Thyroid gland (tissue), 4 donors: ENCODE data around the gene CDCA4. TPM values are rescaled to one million over a fixed set of nuclear protein-coding genes. Genes with fewer than 3 reads are reported as not detected.
"Not testable (repeated sequence)": the region's sequence is repeated elsewhere in the genome, so short reads cannot be mapped to it uniquely, and the experiment has no call there.

Experiments used
- DNase-seq, 2 donors: peaks; one replicate each; pipeline ENCODE4 v3.0.0-alpha.2; 2019
- H3K27ac ChIP-seq, 3 donors: fragments of 200-600 bp; sonication (generic); 1 replicate in 2 of 3; 2 replicates in 1 of 3; pipeline ENCODE4 v1.5.1; 2016 to 2019; ENCODE audit warnings: mild to moderate bottlenecking in 1 of 3, moderate library complexity in 1 of 3
- H3K27me3 ChIP-seq: fragments of 200-600 bp; sonication (generic); one replicate; pipeline ENCODE4 v1.5.1; 2019
- H3K36me3 ChIP-seq, 2 donors: fragments of 200-600 bp; sonication (generic); one replicate each; pipeline ENCODE4 v1.5.1; 2016 to 2019
- H3K4me1 ChIP-seq, 2 donors: fragments of 200-600 bp; sonication (generic); one replicate each; pipeline ENCODE4 v1.5.1; 2017 to 2019
- H3K4me3 ChIP-seq, 3 donors: fragments of 200-600 bp; sonication (generic); replicated peaks in 1 of 3; 1 replicate in 2 of 3; 2 replicates in 1 of 3; pipeline ENCODE4 v1.5.1; 2016; ENCODE audit warnings: mild to moderate bottlenecking in 1 of 3
- H3K9me3 ChIP-seq: fragments of 200-600 bp; sonication (generic); one replicate; pipeline ENCODE4 v1.5.1; 2017
- POLR2A ChIP-seq, 2 donors: fragments of 450-650 bp; IDR thresholded peaks; one replicate each; pipeline ENCODE4 v1.6.1; 2017; ENCODE audit warnings: antibody characterized with exemption in 2 of 2, mild to moderate bottlenecking in 2 of 2, moderate library complexity in 1 of 2
- WGBS, 2 donors: methylation state at CpG; one replicate each; pipeline ENCODE4 v1.1.5; 2017; 5-methylcytosine and 5-hydroxymethylcytosine counted together
- intact Hi-C: fragments of 100-400 bp; cut with DNase I; formaldehyde crosslinking; loops from one replicate; pipeline ENCODE4 v1.15.1; 2023
- total RNA-seq, 4 donors: library from RNA; depleted of rRNA; stranded (reverse); fragments of >200 nt; gene quantifications; one replicate each; pipeline ENCODE4 v1.2.3, GENCODE V29; 2016
- TF ChIP-seq, protein P1 (sequence below), 6 experiments: fragments of 200-600 bp in 3 of 6; fragments of 450-650 bp in 3 of 6; sonication (generic) in 3 of 6; IDR thresholded peaks; one replicate each; pipeline ENCODE4 v1.5.1; 2016 to 2019; ENCODE audit warnings: antibody characterized with exemption in 6 of 6, mild to moderate bottlenecking in 2 of 6, inconsistent platforms in 1 of 6, moderate library complexity in 1 of 6

The CDCA4 gene
- total RNA-seq, 4 donors from 2014 or later, result 5.8 to 8.1 (median 7.3) TPM

DNA sequence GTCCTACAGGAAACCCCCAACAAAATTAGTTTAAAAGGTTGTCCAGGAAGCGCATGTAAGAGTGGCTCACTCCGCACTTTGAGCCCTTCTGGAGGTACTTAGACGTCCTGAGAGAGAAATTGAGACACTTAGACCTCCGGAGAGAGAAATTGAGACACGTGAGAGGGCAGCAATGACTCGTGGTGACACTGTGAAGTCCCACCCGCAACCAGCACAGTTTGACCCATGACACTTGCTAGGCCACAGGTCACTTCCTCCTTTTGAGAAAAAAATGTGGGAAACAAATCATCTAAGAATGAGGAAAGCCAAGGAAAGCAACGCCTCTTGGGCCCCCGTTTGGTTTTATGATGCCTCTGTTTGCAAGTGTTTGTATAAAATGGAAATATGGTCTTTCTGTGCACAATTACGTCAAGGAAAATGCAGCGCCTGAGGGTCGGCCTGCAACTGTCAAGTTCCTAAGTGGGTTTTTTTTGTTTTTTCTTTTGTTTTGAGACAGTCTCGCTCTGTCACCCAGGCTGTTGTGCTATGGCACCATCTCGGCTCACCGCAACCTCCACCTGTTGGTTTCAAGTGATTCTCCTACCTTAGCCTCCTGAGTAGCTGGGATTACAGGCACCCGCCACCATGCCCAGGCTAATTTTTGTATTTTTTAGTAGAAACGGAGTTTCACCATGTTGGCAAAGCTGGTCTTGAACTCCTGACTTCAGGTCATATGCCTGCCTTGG lies 13.6 kb upstream of the CDCA4 start:
- H3K4me3 ChIP-seq, result no peak overlapping the region
- intact Hi-C loops, result no loop called here
- H3K27ac ChIP-seq, result no peak overlapping the region
- no peak for DNase-seq
- no peaks in the 10 kb centered on the region for H3K9me3 ChIP-seq
- H3K27me3 ChIP-seq, result no peaks in the 10 kb centered on the region
- TF ChIP-seq, protein P1, sequence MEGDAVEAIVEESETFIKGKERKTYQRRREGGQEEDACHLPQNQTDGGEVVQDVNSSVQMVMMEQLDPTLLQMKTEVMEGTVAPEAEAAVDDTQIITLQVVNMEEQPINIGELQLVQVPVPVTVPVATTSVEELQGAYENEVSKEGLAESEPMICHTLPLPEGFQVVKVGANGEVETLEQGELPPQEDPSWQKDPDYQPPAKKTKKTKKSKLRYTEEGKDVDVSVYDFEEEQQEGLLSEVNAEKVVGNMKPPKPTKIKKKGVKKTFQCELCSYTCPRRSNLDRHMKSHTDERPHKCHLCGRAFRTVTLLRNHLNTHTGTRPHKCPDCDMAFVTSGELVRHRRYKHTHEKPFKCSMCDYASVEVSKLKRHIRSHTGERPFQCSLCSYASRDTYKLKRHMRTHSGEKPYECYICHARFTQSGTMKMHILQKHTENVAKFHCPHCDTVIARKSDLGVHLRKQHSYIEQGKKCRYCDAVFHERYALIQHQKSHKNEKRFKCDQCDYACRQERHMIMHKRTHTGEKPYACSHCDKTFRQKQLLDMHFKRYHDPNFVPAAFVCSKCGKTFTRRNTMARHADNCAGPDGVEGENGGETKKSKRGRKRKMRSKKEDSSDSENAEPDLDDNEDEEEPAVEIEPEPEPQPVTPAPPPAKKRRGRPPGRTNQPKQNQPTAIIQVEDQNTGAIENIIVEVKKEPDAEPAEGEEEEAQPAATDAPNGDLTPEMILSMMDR (IDR thresholded peaks at IDR 0.05), result no peak
- TF ChIP-seq POLR2A (IDR thresholded peaks at IDR 0.05), result no peak
- H3K36me3 ChIP-seq, result no peaks in the 10 kb centered on the region
- 78 to 81% methylated on average over 17 of the region's 17 CpGs for WGBS, 2 donors
- no peaks in the 10 kb centered on the region for H3K4me1 ChIP-seq

DNA sequence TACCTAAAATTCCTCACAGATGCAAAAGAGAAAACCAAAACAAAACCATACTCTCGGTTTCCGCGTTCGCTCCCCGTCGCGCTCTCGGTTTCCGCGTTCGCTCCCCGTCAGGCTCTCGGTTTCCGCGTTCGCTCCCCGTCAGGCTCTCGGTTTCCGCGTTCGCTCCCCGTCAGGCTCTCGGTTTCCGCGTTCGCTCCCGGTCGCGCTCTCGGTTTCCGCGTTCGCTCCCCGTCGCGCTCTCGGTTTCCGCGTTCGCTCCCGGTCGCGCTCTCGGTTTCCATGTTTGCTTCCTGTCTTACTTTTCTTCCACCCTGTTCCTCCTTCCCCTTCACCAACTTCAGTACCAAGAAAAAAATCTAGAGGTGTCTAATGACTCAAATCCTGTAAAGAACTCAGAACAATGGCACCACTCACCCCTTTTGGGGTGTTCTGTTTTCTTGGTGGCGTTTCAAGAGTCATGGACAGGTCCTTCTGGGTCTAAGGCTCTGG lies 12.6 kb upstream of the CDCA4 start:
- H3K4me1 ChIP-seq, intact Hi-C loops, H3K9me3 ChIP-seq, DNase-seq, H3K36me3 ChIP-seq, H3K27me3 ChIP-seq: not testable (repeated sequence)
- WGBS, 2 donors, result 7 to 27% methylated on average over 42 to 45 of the region's 45 CpGs
- Histone ChIP-seq H3K27ac (peak overlapping the region in 2 of 3 donors; percentile 25 to 48), H3K4me3 (peak overlapping the region; percentile 9 to 27 (median 11))

DNA sequence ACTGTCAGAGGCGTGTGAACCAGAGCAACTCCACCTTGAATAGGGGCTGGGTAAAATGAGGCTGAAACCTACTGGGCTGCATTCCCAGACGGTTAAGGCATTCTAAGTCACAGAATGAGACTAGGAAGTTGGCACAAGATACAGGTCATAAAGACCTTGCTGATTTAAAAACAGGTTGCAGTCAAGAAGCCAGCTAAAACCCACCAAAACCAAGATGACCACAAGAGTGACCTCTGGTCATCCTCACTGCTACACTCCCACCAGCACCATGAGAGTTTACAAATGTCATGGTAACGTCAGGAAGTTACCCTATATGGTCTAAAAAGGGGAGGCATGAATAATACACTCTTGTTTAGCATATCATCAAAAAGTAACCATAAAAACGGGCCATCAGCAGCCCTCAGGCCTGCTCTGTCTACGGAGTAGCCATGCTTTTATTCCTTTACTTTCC lies 11.6 kb upstream of the CDCA4 start:
- H3K9me3 ChIP-seq, H3K36me3 ChIP-seq, H3K4me3 ChIP-seq, H3K27ac ChIP-seq, intact Hi-C loops, DNase-seq, H3K27me3 ChIP-seq, H3K4me1 ChIP-seq: not testable (repeated sequence)
- WGBS, 2 donors, result 93 to 94% methylated on average over 5 of the region's 5 CpGs

DNA sequence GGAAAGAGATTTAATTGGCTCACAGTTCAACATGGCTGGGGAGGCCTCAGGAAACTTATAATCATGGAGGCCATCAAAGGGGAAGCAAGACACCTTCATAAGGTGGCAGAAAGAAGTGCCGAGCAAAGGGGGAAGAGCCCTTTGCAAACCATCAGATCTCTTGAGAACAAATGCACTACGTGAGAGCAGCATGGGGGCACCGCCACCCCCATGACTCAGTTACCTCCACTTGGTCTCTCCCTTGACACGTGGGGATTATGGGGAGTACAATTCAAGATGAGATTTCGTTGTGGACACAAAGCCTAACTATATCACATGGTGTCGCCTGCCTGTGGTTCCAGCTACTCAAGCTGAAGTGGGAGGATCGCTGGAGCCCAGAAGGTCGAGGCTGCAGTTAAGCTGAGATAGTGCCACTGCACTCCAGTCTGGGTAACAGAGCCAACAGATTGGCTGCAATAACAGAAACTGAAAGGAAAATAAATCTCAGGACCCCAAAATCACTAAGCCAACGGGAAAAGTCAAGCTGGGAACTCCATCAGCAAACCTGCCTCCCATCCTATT lies 10.0 kb upstream of the CDCA4 start:
- DNase-seq, result no peak
- H3K9me3 ChIP-seq, result no peaks in the 10 kb centered on the region
- intact Hi-C loops, result no loop called here
- H3K4me1 ChIP-seq, result peaks cover 3 to 5% of the 10 kb centered on the region in 2 donors
- WGBS, 2 donors, result 64 to 75% methylated on average over 9 of the region's 9 CpGs
- no peaks in the 10 kb centered on the region for H3K36me3 ChIP-seq
- H3K27ac ChIP-seq, result no peak overlapping the region
- TF ChIP-seq POLR2A (IDR thresholded peaks at IDR 0.05), result no peak
- TF ChIP-seq, protein P1 (IDR thresholded peaks at IDR 0.05), result no peak
- no peaks in the 10 kb centered on the region for H3K27me3 ChIP-seq
- no peak overlapping the region for H3K4me3 ChIP-seq

DNA sequence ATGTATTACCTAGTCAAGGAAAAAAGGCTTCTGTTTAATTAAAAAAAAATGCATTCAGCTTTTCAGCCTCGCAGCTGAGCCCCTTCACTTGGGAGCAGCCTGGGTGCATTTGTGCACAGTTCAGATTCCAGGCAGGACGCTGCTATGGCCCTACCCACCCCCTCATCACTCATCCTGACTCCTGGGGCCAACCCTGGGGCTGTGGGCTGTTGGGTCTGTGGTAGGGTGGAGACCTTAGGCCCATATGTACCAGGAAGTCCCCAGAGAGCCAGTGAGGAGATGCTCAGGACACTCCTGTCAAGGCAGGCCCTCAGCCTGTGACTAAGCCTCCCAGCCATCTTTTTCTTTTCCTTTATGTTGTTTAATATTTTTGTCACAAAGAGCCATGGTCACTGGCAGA lies 9.3 kb upstream of the CDCA4 start:
- peaks cover 3 to 5% of the 10 kb centered on the region in 2 donors for H3K4me1 ChIP-seq
- H3K36me3 ChIP-seq, result no peaks in the 10 kb centered on the region
- no peaks in the 10 kb centered on the region for H3K9me3 ChIP-seq
- H3K27me3 ChIP-seq, result no peaks in the 10 kb centered on the region
- intact Hi-C loops, result no loop called here
- TF ChIP-seq POLR2A (IDR thresholded peaks at IDR 0.05), result no peak
- TF ChIP-seq, protein P1 (IDR thresholded peaks at IDR 0.05), result no peak
- WGBS, 2 donors, result 79 to 92% methylated on average over 2 of the region's 2 CpGs
- no peak overlapping the region for H3K4me3 ChIP-seq
- DNase-seq, result no peak
- H3K27ac ChIP-seq, result no peak overlapping the region

DNA sequence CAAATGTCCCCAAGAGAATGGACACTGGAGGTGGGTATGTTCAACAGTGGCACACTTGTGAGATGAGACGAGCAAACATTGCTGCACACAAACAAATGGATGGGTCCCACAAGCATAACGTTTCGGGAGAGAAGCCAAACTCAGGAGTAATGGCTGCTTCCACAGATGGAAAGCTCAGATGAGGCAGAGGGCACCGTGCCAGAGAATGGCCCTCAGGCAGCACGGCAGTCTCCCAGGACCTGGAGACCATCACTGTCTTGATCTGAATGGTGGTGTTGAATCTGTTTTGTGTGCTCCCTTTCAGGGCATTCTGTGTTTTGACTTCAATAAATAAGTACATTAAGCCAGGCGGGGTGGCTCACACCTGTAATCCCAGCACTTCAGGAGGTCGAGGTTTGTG lies 8.5 kb upstream of the CDCA4 start:
- H3K4me1 ChIP-seq, result peaks cover 3 to 5% of the 10 kb centered on the region in 2 donors
- TF ChIP-seq POLR2A (IDR thresholded peaks at IDR 0.05), result no peak
- TF ChIP-seq, protein P1 (IDR thresholded peaks at IDR 0.05), result no peak
- DNase-seq, result no peak
- H3K27ac ChIP-seq, result no peak overlapping the region
- H3K9me3 ChIP-seq, result no peaks in the 10 kb centered on the region
- no peaks in the 10 kb centered on the region for H3K36me3 ChIP-seq
- intact Hi-C loops, result no loop called here
- WGBS, 2 donors, result 86 to 87% methylated on average over 7 of the region's 7 CpGs
- H3K4me3 ChIP-seq, result no peak overlapping the region
- H3K27me3 ChIP-seq, result no peaks in the 10 kb centered on the region
